Posterior cingulate gyrus (tissue), 11 donors: ENCODE measurements around the gene TIMM29.
A peak's percentile ranks its signal among the peaks of the same experiment; 100 is the strongest.

Experiments
- DNase-seq, 10 donors: peaks; one replicate each; pipeline versions ENCODE4 v3.0.0 to v3.0.0-alpha.2; 2020 to 2021; ENCODE audit warnings: mixed read lengths in 3 of 10
- intact Hi-C: fragments of 100-400 bp; cut with DNase I; formaldehyde crosslinking; loops from one replicate; pipeline ENCODE4 v1.15.1; 2023

The TIMM29 gene

DNA sequence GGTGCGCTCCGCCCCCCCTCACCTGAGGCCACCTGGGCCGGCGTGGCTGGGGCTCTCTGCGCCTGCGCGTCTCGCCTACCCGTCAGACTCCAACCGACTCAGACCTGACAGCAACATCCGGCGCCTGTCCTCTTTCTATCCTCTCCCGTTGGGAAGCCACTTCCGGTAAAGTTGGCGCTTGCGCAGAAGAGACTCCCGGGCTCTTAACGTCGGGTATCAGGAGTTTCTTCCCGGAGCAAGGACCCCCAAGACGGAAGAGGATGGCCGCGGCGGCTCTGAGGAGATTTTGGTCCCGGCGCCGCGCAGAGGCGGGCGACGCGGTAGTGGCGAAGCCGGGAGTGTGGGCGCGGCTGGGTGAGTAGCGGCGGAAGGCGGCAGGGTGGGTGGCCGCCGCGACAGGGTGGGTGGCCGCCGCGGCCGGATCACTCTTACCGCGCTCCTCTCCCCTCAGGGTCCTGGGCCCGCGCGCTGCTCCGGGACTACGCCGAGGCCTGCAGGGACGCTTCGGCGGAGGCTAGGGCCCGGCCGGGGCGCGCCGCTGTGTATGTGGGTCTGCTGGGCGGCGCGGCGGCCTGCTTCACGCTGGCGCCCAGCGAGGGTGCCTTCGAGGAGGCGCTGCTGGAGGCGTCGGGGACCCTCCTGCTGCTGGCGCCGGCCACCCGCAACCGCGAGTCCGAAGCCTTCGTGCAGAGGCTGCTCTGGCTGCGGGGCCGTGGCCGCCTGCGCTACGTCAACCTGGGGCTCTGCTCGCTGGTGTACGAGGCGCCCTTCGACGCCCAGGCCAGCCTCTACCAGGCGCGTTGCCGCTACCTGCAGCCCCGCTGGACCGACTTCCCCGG is at the start of gene TIMM29, which contains the start of gene YIPF2:
Gene TIMM29 (plus strand): TSS at position 249 of the 839 bp plus-strand sequence. CDS start 12 bp downstream, at position 261.
Gene YIPF2 (minus strand): TSS at position 77 of the 839 bp plus-strand sequence. CDS start 229 bp downstream, outside the sequence.
- DNase-seq = peak; percentile 95 to 99 (median 97)
- intact Hi-C loops = loop anchor here (1.0 to 5.0 kb wide), 2 partner anchors 32 to 56 kb away; partner anchors contain the start of gene CARM1

DNA sequence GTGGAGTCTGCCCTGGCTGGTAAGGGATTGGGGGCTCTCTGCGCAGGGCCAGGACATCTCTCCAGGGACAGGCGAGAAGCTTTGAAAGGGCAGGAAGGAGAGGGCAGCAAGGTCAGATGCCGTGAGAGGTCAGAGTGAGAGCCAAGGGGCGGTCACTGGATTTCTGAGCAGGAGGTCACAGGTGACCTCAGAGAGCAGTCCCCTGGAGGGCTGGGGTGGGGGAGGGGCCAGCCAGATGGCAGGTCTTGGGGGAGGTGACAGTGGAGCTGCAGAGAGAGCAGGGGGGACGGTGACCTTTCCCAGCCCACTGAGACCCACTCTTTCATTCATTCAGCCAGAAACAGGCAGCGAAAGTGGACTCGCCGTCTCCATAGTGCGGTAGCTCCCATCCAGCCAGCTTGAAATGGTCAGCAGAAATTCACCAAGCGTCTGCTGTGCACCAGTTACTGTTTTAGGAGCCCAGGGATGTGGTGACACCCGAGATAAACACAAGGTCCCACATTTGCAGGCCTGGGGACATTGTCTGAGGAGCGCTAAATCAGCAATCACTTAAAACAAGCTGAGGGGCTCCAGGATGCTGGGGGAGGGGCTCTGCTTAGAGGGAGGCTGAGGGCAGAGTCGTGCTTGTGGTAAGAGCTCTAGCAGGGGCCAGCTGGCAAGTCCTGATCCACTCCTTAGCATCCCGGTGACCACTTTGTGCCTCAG is 47.1 kb upstream of the TIMM29 start:
- intact Hi-C loops = no loop called here
- peak in 1 of 10 donors; percentile 57 for DNase-seq

DNA sequence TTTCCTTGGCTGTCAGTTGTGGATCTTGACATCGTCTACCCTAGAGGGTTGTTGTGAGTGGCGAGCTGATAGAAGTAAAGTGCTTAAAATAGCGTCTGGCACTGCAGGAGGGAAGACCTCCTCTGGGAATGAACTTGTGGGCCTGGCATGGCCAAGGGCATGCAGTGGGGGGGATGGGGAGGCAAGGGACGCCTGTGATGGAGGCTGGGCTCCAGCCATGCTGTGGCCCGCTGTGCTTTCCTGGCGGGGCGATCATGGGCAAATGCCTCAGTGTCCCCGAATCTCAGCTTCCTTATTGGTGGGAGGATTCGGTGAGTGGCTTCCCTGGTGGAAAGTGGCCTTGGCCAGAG is 46.5 kb upstream of the TIMM29 start:
- DNase-seq = peak in 1 of 10 donors; percentile 33
- intact Hi-C loops = no loop called here

DNA sequence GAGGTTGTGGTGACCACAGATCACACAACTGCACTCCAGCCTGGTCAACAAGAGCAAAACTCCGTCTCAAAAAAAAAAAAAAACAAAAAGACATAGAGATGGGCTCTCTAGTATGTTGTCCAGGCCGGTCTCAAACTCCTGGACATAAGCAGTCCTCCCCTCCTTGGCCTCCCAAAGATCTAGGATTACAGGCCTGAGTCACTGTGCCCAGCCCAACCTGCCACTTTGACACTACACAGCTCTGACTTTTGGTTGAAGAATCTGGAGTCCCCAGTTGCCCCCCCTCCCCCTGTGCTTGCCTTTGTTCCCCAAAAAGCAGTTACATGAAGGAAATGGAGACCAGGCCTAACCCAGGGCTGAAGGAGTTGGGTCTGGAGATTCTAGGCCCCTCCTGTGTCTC is 44.3 kb upstream of the TIMM29 start:
- intact Hi-C loops = no loop called here
- no peak for DNase-seq

DNA sequence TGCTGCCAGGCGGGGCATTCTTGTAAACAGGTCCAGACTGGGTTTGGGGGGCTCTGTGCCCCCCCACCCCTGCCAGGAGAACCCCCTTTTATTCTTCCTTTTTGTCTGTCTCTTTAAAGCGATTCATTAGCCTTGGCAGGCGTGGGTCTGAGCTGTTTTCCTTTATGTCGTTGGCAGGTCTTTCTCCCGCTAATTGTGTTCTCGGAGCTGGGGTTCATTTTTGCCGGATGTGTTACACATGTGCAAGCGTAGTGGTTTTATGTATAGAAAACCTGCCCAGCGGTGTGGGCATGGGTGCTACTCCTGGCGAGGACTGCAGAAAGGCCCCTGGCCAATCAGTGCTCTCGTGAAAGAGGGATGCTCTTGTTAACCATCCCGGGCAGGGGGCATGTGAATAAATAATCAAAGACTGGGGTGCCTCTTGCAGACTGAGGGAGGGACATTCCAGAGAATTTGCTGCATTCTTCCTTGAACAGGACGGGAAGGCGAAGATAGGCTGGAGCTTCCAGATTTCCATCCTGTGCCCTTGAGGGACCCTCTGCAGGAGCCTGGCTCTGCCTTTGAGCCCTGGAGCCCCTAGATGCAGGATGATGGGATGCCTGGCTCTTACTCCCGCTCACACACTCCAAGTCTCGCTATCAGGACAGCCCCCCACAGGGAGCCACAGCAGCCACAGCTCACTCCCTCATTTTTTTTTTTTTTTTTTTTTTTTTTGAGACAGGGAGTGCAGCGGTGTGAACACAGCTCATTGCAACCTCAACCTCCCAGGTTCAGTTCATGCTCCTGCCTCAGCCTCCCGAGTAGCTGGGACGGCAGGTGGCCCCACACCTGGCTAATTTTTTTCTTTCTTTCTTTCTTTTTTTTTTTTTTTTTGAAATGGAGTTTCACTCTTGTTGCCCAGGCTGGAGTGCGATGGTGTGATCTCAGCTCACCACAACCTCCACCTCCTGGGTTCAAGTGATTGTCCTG is 43.1 kb upstream of the TIMM29 start:
- intact Hi-C loops = no loop called here

DNA sequence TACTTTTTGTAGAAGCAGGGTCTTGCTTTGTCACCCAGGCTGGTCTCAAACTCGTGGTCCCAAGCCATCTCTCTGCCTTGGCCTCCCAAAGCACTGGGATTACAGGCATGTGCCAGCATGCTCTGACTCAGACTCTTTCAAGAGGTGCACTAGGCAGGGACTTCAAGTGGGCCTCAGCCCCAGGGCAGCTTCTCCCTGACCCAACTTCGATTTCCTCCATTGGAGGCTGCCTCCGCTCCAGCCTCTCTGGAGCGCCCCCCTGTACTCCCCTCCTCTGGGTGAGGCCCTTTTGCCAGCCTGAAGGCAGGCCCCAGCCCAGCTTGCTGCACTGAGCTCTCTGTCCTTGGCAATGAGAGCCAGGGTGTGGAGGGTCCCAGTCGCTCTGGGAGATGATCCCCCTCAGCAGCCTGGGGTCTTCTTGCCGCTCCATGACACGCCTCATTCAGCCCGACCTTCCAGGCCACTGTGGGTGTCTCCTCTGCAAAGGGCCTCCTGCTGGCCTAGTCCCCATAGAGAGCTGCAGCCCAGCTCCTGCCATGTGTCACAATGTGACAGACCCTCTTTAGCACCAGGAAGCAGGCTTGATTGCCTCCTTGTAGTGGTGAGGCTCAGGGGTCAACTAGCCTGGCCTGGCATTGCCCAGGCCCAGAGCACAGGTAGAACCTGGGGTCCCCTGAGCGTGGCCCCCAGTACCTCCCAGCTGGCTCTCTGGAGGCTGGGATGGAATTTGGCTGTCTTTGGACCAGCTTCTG is 40.8 kb upstream of the TIMM29 start:
- intact Hi-C loops = no loop called here
- DNase-seq = peak in 1 of 10 donors; percentile 61

More for the DNA sequence above, 43.1 kb upstream of the TIMM29 start:
- peak in 1 of 10 donors; percentile 72 for DNase-seq

DNA sequence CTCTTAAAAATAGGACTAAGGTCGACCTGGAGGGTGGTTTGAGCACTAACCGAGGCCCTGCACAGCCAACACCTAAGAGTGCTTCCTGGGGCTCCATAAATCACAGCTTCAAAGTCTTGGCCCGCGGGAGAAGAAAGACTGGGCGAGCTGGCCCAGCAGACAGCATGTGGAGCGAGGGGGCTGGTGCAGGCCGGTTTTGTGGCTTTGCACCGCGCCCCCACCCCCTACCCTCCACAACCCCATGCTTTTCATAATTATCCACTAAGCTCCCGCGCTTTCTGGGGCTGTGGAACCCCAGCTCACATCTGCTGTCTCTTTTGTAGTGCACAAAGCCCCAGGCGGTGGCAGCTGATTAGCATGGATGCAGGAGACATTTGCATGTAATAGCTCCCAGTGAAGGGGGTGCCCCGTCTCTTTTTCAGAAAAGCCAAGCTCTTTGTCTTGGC is 40.2 kb upstream of the TIMM29 start:
- intact Hi-C loops = no loop called here
- DNase-seq = peak in 1 of 10 donors; percentile 90

DNA sequence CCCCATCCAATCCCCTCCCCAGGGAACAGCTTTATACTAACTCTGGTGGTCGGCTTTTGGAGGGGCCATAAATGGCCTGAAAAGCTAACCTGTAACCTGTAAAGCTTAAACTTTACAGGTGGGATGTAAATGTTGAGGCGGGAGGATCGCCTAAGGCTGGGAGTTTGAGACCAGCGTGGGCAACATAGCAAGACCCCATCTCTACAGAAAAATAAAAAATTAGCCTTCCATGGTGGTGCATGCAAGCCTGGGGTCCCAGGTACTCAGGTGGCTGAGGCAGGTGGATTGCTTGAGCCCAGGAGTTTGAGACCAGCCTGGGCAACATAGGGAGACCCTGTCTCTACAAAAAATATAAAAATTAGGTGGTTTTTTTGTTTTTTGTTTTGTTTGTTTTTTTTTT is 38.7 kb upstream of the TIMM29 start:
- no peak for DNase-seq
- intact Hi-C loops = no loop called here

DNA sequence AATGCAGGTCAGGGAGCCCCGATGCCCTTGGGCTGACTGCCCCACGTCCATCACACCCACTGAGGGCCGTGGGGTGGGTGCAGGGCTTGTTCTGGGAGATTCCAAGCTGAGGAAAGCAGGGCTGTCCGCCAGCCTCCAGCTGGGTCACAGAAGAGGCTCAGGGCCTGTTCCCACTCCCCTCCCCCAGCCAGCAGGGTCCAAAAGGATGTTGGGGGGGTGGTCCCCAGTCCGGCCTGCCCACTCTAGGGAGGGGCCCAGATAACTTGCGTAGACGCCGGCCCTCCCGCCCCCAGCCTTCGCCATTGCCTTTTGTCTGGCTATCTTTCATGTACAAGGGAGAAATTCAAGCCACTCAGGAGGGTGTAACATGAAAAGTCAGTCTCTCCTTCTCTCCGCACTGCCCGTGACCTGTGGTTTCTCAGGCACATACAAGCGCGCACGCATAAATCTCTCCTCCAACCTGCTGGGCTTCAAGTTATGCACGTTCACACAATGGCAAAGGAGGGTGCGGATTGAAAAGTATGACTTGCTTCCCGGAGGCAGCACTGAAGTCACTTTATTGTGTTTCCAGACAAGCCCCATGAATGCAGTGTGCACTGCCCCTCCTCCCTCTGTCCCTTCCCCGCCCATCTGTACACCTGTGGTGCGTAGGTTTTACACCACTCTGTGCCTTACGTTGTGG is 37.1 kb upstream of the TIMM29 start:
- DNase-seq = no peak
- intact Hi-C loops = no loop called here

DNA sequence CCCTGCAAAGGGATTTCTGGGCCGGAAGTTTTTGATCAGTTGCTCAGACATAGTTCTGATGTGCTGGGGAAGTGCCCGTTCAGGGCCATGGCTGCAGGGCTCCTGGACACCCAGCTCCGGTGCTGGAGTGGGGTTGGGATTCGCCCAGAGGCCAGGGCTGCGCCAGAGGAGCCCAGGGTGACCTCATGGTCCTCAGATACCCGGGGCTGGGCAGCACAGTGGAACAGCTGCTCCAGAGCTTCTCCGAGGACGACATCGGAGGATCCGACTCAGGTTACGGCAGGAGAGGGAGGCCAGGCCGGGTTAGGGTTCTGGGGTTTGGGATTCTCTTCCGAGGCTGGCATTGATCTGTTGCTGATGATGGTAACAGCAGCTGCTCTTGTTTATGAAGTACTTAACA is 36.4 kb upstream of the TIMM29 start:
- intact Hi-C loops = no loop called here
- DNase-seq = no peak

DNA sequence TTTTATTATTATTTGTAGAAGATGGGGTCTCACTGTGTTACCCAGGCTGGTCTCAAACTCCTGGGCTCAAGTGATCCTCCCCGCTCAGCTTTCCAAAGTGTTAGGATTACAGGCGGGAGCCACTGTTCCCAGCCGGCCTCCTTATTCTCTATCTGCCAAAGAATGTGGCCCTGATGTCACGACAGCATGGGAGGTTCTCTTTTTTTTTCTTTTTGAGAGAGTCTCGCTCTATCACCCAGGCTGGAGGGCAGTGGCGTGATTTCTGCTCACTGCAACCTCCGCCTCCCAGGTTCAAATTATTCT is 33.7 kb upstream of the TIMM29 start:
- intact Hi-C loops = no loop called here
- peak in 1 of 10 donors; percentile 59 for DNase-seq

DNA sequence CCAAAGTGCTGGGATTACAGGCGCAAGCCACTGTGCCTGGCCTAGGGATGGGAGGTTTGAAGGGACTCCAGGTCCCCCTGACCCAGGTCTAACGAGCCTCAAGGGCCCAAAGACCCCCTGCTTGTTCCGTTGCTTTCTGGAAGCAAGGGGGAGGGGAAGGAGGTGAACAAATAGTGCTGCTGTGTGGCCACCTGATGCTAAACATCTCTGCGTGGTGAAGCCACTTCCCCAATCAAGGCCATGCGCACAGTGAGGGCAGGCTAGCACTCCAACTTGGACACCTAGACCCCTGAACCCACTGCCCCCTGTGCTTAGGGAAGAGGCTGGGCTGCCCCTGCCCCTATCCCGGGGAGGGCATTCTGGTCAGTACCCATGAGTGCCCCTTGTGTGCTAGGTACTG is 33.2 kb upstream of the TIMM29 start:
- intact Hi-C loops = no loop called here
- peak in 1 of 10 donors; percentile 54 for DNase-seq

DNA sequence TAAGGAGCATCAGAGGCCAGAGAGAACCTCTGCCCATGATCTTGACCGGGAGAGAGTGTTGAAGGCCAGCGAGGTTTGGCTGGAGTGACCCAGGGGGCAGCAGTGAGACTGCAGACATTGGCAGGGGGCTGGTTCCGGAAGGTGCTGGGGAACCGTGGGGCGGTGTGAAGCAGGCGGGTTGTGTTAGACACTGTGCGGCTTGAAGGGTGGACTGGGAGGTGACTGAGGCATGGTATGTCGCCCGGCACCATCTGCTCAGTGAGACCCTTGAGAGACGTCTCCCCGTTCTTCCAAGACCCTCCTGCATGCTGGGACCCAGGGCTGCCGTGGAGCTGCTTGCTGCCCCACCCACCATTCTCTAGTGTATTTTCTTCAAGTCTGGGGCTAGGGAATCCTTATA is 32.7 kb upstream of the TIMM29 start:
- peak in 1 of 10 donors; percentile 77 for DNase-seq
- intact Hi-C loops = no loop called here

DNA sequence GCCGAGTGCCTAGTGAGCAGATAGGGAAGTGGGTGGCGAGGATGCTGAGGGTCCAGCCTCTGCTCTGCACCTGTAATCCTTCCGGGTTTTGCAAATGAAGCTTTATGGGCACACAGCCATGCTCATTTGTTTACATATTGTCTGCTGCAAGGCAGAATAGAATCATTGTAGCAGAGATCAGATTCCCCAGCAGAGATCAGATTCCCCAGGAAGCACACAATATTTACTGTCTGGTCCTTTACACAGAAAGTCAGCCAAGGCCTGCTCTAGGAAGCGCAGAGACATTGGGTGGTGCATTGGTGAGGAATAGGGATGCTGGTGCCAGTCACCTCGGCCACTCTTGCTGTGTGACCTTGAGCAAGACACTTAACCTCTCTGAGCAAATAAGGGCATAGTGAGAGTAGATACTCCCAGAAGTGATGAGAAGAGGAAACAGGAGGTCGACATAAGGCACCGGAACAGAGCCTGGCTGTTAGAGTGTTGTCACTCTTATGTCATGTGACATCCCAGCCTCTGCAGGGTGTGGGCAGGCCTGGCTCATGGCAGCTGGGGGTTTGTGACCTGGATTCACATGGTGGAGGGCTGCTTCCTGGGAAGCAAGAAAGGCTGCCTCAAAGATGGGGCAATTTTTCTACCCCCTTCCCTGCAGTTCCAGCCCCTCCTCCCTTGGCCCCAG is 31.6 kb upstream of the TIMM29 start:
- intact Hi-C loops = no loop called here
- peak in 1 of 10 donors; percentile 63 for DNase-seq

DNA sequence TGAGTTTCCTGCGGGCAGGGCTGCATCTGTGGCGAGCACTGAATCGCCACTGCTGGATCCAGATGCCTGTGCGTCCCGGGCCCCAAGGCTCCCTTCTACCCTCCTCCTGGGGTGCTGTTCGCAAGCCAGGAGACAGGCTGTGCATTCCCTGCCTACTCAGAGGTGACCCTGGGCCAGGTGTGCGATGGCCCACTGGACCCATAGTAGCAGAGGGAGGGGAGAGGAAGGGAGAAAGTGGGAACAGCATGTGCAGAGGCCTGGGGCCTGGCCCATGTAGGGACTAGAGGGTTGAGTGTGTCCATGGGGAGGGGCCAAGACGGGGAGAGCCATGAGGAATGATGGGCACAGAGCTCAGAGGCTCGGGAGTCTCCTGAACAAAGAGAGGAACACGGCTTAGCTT is 30.0 kb upstream of the TIMM29 start:
- peak in 1 of 10 donors; percentile 77 for DNase-seq
- intact Hi-C loops = no loop called here

DNA sequence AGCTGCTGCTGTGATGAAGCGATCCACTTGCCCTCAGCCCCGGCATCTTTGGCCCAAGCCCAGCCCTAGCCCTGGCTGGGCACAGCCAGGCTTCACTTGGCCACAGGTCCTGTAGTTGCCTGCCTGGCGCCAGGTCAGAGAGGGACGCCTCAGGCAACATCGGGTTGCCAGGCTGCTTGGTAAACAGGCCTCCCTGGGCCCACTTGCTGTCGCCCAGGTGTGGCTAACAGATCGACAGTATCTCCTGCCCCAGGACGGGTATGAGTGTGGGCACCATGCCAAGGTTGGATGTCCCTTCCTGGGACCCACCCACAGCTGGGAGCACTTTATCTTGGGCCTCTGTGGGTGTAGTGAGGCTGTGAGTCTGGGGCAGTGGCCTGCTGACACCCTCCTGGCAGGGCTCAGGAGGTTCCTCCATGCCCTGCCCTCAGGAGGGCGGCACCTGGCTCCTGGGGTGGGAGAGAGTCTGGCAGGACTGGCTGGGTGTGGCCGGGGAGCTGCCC is 29.4 kb upstream of the TIMM29 start:
- intact Hi-C loops = no loop called here
- peak in 3 of 10 donors; percentile 33 to 88 (median 50) for DNase-seq

DNA sequence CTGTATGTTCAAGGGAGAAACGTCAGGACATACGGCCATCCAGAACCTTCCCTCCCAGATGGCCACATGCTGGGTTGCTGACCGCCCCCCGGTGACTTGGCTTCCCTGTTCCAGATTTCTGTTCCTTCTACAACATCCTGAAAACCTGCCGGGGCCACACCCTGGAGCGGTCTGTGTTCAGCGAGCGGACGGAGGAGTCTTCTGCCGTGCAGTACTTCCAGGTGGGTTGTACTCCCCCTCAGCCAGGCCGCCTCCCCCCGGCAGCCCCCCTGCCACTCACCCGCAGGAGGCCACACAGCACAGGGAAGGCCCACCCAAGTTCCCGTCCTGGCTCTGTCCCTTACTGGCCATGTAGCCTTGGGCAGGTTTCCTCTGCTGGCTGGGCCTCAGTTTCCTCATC is 20.7 kb upstream of the TIMM29 start:
- DNase-seq = peak in 1 of 10 donors; percentile 25
- intact Hi-C loops = no loop called here

DNA sequence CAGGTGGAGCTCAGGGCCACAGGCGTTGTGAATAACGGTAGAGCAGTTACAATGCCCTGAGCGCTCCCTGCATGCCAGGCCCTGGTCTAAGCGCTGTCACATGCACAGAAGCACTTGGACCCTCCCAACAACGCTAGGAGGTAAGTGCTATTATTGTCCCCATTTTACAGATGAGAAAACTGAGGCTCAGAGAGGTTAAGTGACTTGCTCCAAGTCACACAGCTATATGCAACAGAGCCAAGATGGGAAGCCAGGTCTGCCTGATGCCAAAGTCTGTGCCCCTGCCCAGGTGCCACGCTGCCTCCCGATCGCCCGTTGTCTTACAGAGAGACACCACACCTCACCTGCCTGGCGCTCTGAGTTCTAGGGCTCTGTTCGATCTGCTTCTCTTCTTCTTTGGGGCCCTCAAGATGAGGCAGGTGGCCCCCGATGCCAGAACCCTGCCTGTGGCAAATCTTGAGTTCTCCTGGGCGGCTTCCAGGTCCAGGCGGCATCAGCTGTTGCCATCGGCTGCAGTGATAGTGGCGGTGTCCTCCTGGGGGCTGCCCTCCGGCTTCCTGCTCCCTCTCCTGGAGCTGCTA is 20.1 kb upstream of the TIMM29 start:
- intact Hi-C loops = no loop called here
- DNase-seq = peak in 1 of 10 donors; percentile 72
